Cortex of kidney (tissue), 1 donor: ENCODE measurements around the gene PLCH2.

Experiments
- DNase-seq: peaks from one replicate; lab custom pipeline; 2025; lab: John Stamatoyannopoulos, UW

The PLCH2 gene

GRCh38 chr1:2477791-2478499 lies 1.9 kb downstream of the PLCH2 start:
- DNase-seq: no peak

DNA sequence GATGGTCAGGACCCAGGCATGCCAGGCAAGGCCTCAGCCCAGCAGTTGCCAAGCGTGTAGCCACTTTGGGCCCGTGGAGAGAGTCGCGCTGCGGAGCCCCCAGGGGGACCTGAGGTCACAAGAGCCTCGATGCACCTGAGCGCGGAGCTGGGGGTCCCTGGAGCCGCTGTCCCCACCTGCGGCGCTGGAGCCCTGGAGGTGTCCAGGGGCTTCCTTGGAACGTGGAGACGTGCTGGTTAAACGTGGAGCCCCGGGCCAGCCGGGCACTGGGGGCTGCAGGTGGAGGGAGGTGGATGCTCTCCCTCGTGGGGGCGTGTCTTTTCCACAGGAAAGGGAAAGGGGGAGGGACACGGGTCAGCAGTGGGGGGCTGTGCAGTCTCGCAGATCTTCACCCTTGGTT lies 3.1 kb downstream of the PLCH2 start:
- DNase-seq: no peak

DNA sequence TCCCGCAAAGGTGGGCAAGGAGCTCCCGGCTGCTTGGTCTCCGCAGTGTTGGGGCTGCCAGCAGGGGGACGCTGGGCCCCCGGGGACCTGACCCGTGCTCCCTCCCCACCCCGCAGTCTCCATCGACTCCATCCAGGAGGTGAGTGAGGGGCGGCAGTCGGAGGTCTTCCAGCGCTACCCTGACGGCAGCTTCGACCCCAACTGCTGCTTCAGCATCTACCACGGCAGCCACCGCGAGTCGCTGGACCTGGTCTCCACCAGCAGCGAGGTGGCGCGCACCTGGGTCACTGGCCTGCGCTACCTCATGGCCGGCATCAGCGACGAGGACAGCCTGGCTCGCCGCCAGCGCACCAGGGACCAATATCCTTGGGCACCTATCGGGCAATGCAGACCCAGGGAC lies 3.5 kb downstream of the PLCH2 start:
- DNase-seq: no peak

- no peak for DNase-seq
These were observed 4.3 kb downstream of the PLCH2 start for GRCh38 chr1:2480236-2480985.

- no peak for DNase-seq
These were observed 4.9 kb downstream of the PLCH2 start for GRCh38 chr1:2480986-2481364.

DNA sequence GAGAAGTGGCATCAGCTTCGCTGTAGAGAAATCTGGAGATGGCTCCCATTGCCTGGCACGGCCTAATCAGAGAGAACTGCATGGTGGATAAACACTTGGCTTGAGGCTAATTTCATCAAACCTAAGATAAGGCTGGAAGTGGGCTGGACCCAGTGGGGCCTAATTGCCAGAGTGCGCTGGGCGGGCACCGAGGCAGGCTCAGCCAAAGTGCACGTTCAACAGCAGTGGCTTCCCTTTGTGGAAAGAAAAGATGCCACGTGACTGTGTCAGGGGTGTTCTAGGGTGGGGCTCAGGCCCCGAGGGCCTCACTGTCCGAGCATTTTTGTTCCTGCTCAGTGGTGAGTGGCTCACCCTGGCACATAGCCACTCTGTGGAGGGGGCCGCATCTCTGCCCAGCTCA lies 5.8 kb downstream of the PLCH2 start:
- DNase-seq: no peak

- no peak for DNase-seq
These were observed 6.5 kb downstream of the PLCH2 start for GRCh38 chr1:2482588-2482987.

GRCh38 chr1:2483026-2483425 lies 6.9 kb downstream of the PLCH2 start:
- no peak for DNase-seq

- DNase-seq: no peak
These were observed 7.9 kb downstream of the PLCH2 start for GRCh38 chr1:2483970-2484369.

DNA sequence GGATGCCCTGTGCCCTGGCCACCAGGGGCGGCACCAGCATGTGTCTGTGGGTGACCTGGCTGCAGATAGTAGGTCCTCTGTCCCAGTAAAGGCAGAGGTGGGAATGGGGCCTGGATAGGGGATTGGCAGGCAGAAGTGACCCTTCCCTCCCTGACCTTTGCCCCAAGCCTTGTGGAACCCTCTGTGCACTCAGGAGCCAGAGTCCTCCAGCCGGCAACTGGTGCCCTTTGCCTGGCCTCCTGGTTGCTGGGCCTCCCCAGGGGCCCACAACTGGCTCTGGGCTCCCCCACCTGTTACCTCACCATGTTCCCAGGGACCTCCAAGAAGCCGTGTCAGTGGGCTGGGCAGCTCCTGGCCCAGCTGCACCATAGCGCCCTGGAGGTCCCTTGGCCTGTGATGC lies 10.0 kb downstream of the PLCH2 start:
- DNase-seq: no peak

DNA sequence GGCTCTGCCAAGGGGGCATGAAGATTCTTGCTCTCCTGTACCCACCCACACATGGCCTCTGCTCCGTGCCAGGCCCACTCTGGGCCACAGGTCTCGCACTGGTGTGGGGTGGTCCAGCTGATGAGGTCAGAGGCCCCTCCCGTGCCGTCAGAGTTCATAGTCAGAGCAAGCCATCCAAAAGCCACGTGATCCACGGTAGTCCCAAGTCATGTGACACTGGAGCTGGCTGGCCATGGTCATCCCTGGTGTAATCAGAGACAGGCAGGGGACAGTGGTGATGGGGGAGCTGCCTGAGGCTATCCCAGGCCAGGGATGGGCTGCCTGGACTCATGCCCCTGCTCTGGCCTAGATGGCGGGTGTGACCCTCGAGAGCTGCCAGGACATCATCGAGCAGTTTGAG lies 10.5 kb downstream of the PLCH2 start:
- no peak for DNase-seq

- DNase-seq: no peak
These were observed 12.6 kb downstream of the PLCH2 start for GRCh38 chr1:2488688-2489087.

DNA sequence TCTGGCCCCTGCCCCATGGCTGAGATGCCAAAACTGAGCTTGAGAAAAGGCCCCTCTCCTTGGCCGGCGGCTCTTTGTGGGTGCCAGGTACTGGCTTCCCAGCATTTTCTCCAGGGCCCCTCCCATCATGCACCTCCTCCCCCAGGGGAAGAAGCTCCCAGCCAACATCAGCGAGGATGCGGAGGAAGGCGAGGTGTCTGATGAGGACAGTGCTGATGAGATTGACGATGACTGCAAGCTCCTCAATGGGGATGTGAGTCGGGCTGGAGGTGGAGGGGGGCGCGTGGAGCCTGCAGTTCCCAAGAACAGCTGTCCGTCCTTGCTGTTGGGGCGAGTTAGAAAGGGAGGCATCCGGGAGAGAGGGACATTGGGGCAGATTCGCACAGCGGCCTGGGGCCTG lies 13.5 kb downstream of the PLCH2 start:
- no peak for DNase-seq

- no peak for DNase-seq
These were observed 16.0 kb downstream of the PLCH2 start for GRCh38 chr1:2492091-2492490.

DNA sequence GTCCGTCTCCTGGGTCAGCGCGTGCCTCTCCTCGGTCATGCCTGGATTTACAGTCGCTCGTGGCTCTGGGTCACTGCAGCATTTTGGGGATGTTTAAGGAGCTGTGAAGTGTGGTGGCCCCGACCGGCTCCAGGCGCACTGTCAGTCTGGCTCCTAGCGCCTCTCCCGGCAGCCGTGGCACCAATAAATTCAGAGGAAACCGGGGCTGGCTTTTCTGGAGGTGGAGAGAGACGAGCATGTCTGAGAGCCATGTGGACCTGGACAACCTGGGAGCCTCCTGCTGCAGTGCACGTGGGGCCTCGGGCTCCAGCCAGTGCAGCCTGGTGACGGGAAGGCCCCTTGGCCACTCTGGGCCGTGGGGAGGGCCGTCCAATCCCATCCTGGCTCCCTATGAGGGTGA lies 17.1 kb downstream of the PLCH2 start:
- DNase-seq: no peak

GRCh38 chr1:2493691-2494322 lies 17.7 kb downstream of the PLCH2 start:
- no peak for DNase-seq

DNA sequence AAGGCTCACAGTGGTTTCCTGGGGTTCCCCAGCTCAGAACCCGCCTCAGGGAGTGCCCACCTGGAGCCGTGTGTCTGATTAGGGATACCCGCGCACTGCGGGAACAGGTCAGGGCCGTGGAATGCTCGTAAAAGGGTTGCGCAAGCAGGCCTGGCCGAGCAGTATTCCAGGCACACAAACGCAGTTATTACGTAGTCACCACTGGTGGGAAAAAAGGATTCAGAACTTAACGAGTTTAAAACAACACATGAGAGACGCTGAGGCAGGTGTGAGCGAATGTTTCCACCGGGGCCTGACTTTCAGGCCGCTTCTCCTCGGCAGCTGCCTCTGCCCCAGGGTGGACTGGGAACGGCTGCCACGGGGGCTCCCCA lies 18.2 kb downstream of the PLCH2 start:
- no peak for DNase-seq

GRCh38 chr1:2495026-2495425 lies 18.9 kb downstream of the PLCH2 start:
- no peak for DNase-seq

- no peak for DNase-seq
These were observed 19.5 kb downstream of the PLCH2 start for GRCh38 chr1:2495546-2495945.

GRCh38 chr1:2496087-2496622 lies 20.1 kb downstream of the PLCH2 start:
- DNase-seq: no peak

DNA sequence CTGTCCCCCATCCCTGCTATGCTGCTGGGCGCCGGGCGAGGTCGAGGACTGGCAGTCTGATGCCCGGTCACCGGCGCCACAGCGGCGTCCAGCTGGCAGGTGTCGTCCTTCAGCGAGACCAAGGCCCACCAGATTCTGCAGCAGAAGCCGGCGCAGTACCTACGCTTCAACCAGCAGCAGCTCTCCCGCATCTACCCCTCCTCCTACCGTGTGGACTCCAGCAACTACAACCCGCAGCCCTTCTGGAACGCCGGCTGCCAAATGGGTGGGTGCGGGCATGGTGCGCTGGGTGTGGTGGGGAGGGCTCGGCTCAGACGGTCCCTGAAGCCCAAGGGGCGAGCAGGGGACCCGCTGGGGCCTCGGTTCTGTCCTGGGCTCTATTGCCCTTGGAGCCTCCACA lies 20.7 kb downstream of the PLCH2 start:
- DNase-seq: no peak

DNA sequence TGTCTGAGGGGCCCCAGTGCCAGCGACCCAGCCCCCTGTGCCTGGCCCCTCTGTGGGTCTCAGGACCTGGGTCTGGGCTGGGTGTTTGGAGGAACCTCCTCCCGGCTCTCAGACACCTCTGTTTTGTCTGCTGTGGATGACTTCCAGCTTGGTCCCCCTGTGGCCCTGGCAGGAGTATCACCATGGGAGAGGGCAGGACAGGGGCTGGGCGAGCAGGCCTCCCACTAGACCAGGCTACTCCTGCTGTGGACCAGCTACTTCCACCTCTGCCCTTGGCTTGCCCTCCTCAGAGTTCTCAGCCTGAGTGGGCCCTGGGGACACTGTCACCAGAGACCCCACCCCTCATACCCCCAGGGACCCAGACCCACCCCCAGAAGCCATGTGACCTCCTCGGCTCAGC lies 21.8 kb downstream of the PLCH2 start:
- DNase-seq: no peak

DNA sequence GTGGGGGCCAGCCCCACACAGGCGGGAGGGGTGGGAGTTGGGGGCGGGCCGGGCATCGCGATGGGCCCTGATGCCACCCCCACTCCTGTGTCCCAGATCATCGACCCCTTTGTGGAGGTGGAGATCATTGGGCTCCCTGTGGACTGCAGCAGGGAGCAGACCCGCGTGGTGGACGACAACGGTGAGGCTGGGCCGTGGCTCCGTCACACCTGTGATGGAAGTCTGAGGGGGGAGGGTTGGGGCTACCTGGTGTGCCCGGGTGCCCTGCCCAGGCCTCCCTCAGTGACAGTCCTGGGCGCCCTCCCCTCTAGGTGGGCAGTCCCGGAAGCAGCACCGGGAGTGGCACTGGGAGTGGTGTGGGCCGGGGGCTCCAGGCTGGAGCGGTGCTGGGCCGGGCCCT lies 22.6 kb downstream of the PLCH2 start:
- DNase-seq: no peak
